Motor neuron (in vitro differentiated cells): ENCODE measurements around the gene PSMB2. TPM values are rescaled to one million over a fixed set of nuclear protein-coding genes. Genes with fewer than 3 reads are reported as not detected.

Experiments used
- ATAC-seq, 8 experiments: fragments of 200-7000 bp; cut with Tn5 transposase; replicated peaks in 6 of 8; 2 replicates each; pipeline ENCODE4 v1.8.0; 2021; ENCODE audit warnings: mild to moderate bottlenecking in 8 of 8, moderate library complexity in 8 of 8
- H3K27ac ChIP-seq, 2 donors: fragments of 250-450 bp; sonication (Bioruptor Pico); 2 replicates each; pipeline ENCODE4 v1.9.0; 2021; ENCODE audit warnings: antibody characterized with exemption in 2 of 2, mild to moderate bottlenecking in 2 of 2, moderate library complexity in 1 of 2
- H3K4me1 ChIP-seq, 2 donors: fragments of 250-450 bp; sonication (Bioruptor Pico); replicated peaks in 1 of 2; 2 replicates each; pipeline ENCODE4 v1.6.1; 2021; ENCODE audit warnings: antibody characterized with exemption in 2 of 2, mild to moderate bottlenecking in 2 of 2, moderate library complexity in 1 of 2
- H3K4me3 ChIP-seq, 5 donors: fragments of 250-450 bp; sonication (Bioruptor Pico); 2 replicates each; pipeline ENCODE4 v1.9.0; 2021; ENCODE audit warnings: antibody characterized with exemption in 5 of 5, mild to moderate bottlenecking in 5 of 5, moderate library complexity in 4 of 5
- WGBS, 10 experiments: fragments of 450-650 bp; shearing (Covaris generic); methylation state at CpG; one replicate each; pipeline ENCODE4 v1.0.0; 2022; 5-methylcytosine and 5-hydroxymethylcytosine counted together
- in situ Hi-C, 9 experiments: fragments of 400-800 bp; cut with MboI; loops; one replicate each; pipeline ENCODE4 v1.15.0; 2021; ENCODE audit warnings: low sequenced_read_pairs in 9 of 9, low pct_unique_long_range_greater_than_20kb in 2 of 9; ENCODE audit not compliant: unreplicated experiment in 9 of 9
- total RNA-seq, 8 experiments: library from RNA; unstranded; fragments of 300-600 nt; gene quantifications; 2 replicates each; pipeline versions ENCODE4 v1.2.3 to v1.2.4, GENCODE V29; 2022

PSMB2 gene
- total RNA-seq, 8 experiments from 2014 or later = 50.1 to 109 (median 74.9) TPM

DNA sequence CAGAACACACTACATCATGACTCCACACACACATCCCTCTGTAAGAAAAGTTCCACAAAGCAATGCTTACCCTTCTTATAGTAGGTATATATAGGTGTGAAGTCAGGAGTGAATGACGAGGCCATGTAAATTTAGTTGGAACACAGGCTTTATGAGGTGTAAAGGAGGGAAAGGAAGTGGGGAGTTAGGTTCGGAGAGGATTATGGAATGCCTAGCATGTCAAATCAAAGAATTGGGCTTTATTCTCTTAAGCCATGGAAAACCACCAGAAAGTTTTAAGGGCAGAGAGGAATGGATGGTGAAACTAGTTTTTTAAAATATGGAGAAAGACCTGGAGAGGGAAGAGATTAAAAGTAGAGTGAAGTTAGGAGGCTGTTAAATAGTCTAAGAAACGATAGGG is 41.9 kb downstream of the PSMB2 start:
- Histone ChIP-seq H3K4me3 (no peak overlapping the region), H3K4me1 (no peaks in the 10 kb centered on the region), H3K27ac (no peak overlapping the region)
- peak in 1 of 8 experiments; percentile 3 for ATAC-seq
- in situ Hi-C loops = no loop called here
- 72 to 100% (median 95%) methylated on average over 1 to 3 of the region's 3 CpGs for WGBS, 10 experiments

DNA sequence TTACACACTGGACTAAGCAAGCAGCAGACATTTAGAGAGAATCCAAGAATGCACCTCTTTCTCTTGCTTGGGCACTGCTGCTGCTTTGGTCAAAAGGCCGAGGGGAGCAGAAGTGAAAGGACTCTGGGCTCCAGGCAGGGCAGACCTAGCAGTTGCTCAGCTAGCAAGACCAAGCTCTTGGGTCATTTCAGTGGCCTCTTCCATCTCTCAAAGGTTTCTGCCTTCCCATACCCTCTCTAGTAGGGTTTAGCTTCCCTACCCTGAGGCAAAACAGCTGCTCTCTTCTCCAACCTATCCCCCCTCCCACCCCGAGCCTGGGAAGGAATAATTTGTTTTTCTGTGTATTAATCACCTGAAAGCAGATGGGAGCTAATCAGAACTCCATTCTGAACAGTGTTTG is 42.4 kb downstream of the PSMB2 start:
- H3K4me3 ChIP-seq = no peak overlapping the region
- no peaks in the 10 kb centered on the region for H3K4me1 ChIP-seq
- ATAC-seq = peak in 3 of 8 experiments; percentile 48 to 79 (median 68)
- no peak overlapping the region for H3K27ac ChIP-seq
- in situ Hi-C loops = no loop called here
- WGBS, 10 experiments = 20 to 100% (median 58%) methylated on average over 1 to 2 of the region's 2 CpGs; no CpG with 5 or more reads in 4 of the 10 experiments

DNA sequence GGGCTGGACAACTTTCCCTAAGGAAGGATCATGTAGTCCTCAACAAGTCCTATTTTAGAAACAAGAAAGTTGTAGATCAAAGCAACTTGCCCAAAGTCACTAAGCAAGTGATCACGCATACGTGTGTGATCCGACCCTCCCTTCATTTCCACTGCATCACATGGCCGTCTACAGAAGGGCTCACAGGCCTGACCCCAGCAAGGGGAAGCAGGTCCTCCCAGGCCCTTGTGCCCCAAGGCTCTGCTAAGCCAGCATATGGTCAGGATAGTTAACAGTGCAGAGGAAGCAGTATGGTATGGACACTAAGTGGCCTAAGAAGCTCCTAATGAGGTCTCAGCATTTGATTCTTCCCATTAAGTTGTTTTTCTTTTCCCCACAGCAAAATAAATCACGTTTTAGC is 43.5 kb downstream of the PSMB2 start:
- ATAC-seq = peak in 1 of 8 experiments; percentile 11
- in situ Hi-C loops = no loop called here
- Histone ChIP-seq H3K4me3 (no peak overlapping the region), H3K27ac (no peak overlapping the region), H3K4me1 (peaks cover 0 to 6% of the 10 kb centered on the region in 2 donors)
- 57 to 96% (median 87%) methylated on average over 2 to 5 of the region's 5 CpGs; no CpG with 5 or more reads in 3 of the 10 experiments for WGBS, 10 experiments

- no peak overlapping the region for H3K4me3 ChIP-seq
- no peak overlapping the region for H3K27ac ChIP-seq
- H3K4me1 ChIP-seq = peaks cover 0 to 6% of the 10 kb centered on the region in 2 donors
- 77 to 100% (median 94%) methylated on average over 3 to 7 of the region's 7 CpGs; no CpG with 5 or more reads in 2 of the 10 experiments for WGBS, 10 experiments
- ATAC-seq = peak in 2 of 8 experiments; percentile 10 to 22
- in situ Hi-C loops = no loop called here
These were observed 45.6 kb downstream of the PSMB2 start for GRCh38 chr1:35595684-35596083.

- H3K4me1 ChIP-seq = peaks cover 0 to 6% of the 10 kb centered on the region in 2 donors
- no peak overlapping the region for H3K4me3 ChIP-seq
- 80 to 100% (median 92%) methylated on average over 1 to 9 of the region's 9 CpGs; no CpG with 5 or more reads in 3 of the 10 experiments for WGBS, 10 experiments
- no peak overlapping the region for H3K27ac ChIP-seq
- in situ Hi-C loops = no loop called here
- ATAC-seq = no peak
These were observed 47.1 kb downstream of the PSMB2 start for GRCh38 chr1:35594005-35594760.

- peak in 2 of 8 experiments; percentile 10 to 30 for ATAC-seq
- Histone ChIP-seq H3K4me1 (peaks cover 0 to 6% of the 10 kb centered on the region in 2 donors), H3K27ac (no peak overlapping the region), H3K4me3 (no peak overlapping the region)
- 46 to 100% (median 92%) methylated on average over 1 to 8 of the region's 8 CpGs; no CpG with 5 or more reads in 4 of the 10 experiments for WGBS, 10 experiments
- in situ Hi-C loops = no loop called here
These were observed 48.1 kb downstream of the PSMB2 start for GRCh38 chr1:35592991-35593769.

DNA sequence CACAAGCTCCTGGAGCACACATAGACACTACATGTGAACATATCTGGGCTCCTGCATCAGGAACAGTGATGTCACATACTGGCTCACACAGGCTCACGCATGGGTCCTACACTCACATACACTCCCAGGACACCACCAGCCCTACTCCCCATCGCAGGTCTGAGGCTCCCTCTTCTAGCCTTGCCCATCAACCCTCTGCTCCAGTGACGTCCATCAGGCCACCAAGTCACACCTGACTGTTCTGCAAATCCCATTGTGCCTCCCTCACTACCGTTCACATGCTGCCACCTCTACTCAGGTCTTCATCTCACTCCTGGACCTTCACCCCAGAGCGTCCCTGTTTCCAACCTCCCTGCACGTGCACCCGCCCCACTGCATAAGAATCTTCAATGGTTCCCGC is 50.1 kb downstream of the PSMB2 start:
- peak in 1 of 8 experiments; percentile 12 for ATAC-seq
- no peak overlapping the region for H3K27ac ChIP-seq
- no peak overlapping the region for H3K4me3 ChIP-seq
- peaks cover 0 to 8% of the 10 kb centered on the region in 2 donors for H3K4me1 ChIP-seq
- in situ Hi-C loops = no loop called here
- 80 to 100% (median 88%) methylated on average over 2 to 8 of the region's 8 CpGs; no CpG with 5 or more reads in 2 of the 10 experiments for WGBS, 10 experiments

- WGBS, 10 experiments = 70 to 100% (median 95%) methylated on average over 2 to 22 of the region's 25 CpGs; no CpG with 5 or more reads in 5 of the 10 experiments
- peak in 4 of 8 experiments; percentile 9 to 30 (median 19) for ATAC-seq
- no peak overlapping the region for H3K27ac ChIP-seq
- in situ Hi-C loops = no loop called here
- peaks cover 0 to 9% of the 10 kb centered on the region in 2 donors for H3K4me1 ChIP-seq
- H3K4me3 ChIP-seq = no peak overlapping the region
These were observed 50.8 kb downstream of the PSMB2 start for GRCh38 chr1:35590476-35591040.

- no peak overlapping the region for H3K4me3 ChIP-seq
- in situ Hi-C loops = no loop called here
- peaks cover 0 to 9% of the 10 kb centered on the region in 2 donors for H3K4me1 ChIP-seq
- peak in 4 of 8 experiments; percentile 5 to 13 (median 8) for ATAC-seq
- WGBS, 10 experiments = 69 to 99% (median 94%) methylated on average over 2 to 12 of the region's 15 CpGs; no CpG with 5 or more reads in 4 of the 10 experiments
- no peak overlapping the region for H3K27ac ChIP-seq
These were observed 51.6 kb downstream of the PSMB2 start for GRCh38 chr1:35589516-35590427.

DNA sequence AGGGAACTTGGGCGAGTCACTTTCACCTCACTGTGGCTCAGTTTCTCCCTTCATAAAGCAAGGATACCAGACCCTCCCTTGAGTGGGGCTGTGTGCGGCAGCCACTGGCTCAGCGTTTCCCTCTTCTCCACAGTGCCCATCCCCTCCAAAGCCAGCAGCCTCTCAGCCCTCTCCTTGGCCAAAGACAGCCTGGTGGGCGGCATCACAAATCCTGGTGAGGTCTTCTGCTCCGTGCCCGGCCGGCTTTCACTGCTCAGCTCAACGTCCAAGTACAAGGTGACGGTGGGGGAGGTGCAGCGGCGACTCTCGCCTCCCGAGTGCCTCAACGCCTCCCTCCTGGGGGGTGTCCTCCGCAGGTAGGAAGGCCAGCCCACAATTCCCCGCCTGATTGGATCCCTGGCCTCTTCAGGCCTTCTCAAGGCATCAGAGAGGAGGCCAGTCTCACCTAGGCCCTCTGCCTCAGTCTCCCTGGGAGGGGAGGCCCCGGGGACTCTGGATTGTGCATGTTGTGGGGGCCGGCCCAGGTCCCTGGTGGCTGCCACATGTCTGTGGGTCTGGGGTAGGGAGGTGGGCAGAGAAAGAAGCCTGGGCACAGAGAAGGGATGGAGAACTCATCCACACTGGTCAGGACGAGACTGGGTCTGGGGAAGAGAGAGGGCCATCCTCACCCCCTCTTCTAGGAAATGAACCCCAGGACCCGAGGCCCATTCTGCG is 53.0 kb downstream of the PSMB2 start:
- peak in 3 of 8 experiments; percentile 7 to 13 (median 7) for ATAC-seq
- H3K4me3 ChIP-seq = no peak overlapping the region
- peaks cover 0 to 7% of the 10 kb centered on the region in 2 donors for H3K4me1 ChIP-seq
- WGBS, 10 experiments = 50 to 88% (median 67%) methylated on average over 1 to 8 of the region's 21 CpGs; no CpG with 5 or more reads in 6 of the 10 experiments
- in situ Hi-C loops = no loop called here
- no peak overlapping the region for H3K27ac ChIP-seq

GRCh38 chr1:35587736-35588135 is 53.6 kb downstream of the PSMB2 start:
- Histone ChIP-seq H3K4me3 (no peak overlapping the region), H3K4me1 (peaks cover 0 to 3% of the 10 kb centered on the region in 2 donors), H3K27ac (no peak overlapping the region)
- 25 to 100% (median 73%) methylated on average over 1 to 4 of the region's 6 CpGs; no CpG with 5 or more reads in 4 of the 10 experiments for WGBS, 10 experiments
- in situ Hi-C loops = no loop called here
- ATAC-seq = no peak
